H1 (cell line): ENCODE measurements around the gene RPS6KA5. TPM values are rescaled to one million over a fixed set of nuclear protein-coding genes. Genes with fewer than 3 reads are reported as not detected.

Experiments
- CTCF ChIA-PET: fragments of 300-600 bp; sonication (Branson Sonifier 250); formaldehyde crosslinking; loops from one replicate; lab custom pipeline; 2021; ENCODE audit not compliant: partially characterized antibody; lab: Charles Lee
- POLR2A ChIA-PET: fragments of 300-600 bp; sonication (Branson Sonifier 250); formaldehyde crosslinking; loops from one replicate; lab custom pipeline; 2021; ENCODE audit warnings: inconsistent platforms; ENCODE audit not compliant: partially characterized antibody; lab: Charles Lee
- DNase-seq, 2 experiments: peaks; one replicate each; pipeline versions ENCODE4 v3.0.0 to v3.0.0-alpha.2; 2010 to 2022; ENCODE audit warnings: low spot score in 2 of 2, low read depth in 1 of 2, mixed read lengths in 1 of 2
- FAIRE-seq: peaks from 2 replicates; lab custom pipeline; 2011; peaks lifted over from hg19 to GRCh38; lab: Jason Lieb, UNC
- H2AFZ ChIP-seq: 2 replicates; pipeline ENCODE4 v1.8.1; 2012; ENCODE audit warnings: low read length, inconsistent platforms
- H2AK5ac ChIP-seq: 2 replicates; pipeline ENCODE4 v1.6.1; 2013; ENCODE audit warnings: low read depth, low read length
- H2BK120ac ChIP-seq: replicated peaks from 2 replicates; pipeline ENCODE3; 2013; ENCODE audit warnings: low read depth, low read length, inconsistent platforms
- H2BK12ac ChIP-seq: 2 replicates; pipeline ENCODE4 v1.6.1; 2013; ENCODE audit warnings: low read depth, low read length
- H2BK15ac ChIP-seq: 2 replicates; pipeline ENCODE4 v1.6.1; 2013; ENCODE audit warnings: low read length
- H2BK20ac ChIP-seq: 2 replicates; pipeline ENCODE4 v1.6.1; 2013; ENCODE audit warnings: low read length
- H2BK5ac ChIP-seq: 2 replicates; pipeline ENCODE4 v1.6.1; 2013; ENCODE audit warnings: low read depth, low read length
- H3K14ac ChIP-seq: 2 replicates; pipeline ENCODE4 v1.6.1; 2013; ENCODE audit warnings: inconsistent platforms; ENCODE audit not compliant: insufficient read length
- H3K18ac ChIP-seq: 2 replicates; pipeline ENCODE4 v1.6.1; 2013; ENCODE audit warnings: low read length; ENCODE audit errors: extremely low read depth
- H3K23ac ChIP-seq: 2 replicates; pipeline ENCODE4 v1.6.1; 2013; ENCODE audit warnings: inconsistent platforms; ENCODE audit not compliant: insufficient read length
- H3K23me2 ChIP-seq: 2 replicates; pipeline ENCODE4 v1.6.1; 2013; ENCODE audit warnings: low read depth, low read length
- H3K27ac ChIP-seq: 2 replicates; pipeline ENCODE4 v1.6.1; 2011; ENCODE audit warnings: low read depth, low read length, inconsistent platforms
- H3K27me3 ChIP-seq, 4 experiments: replicated peaks in 1 of 4; 1 replicate in 1 of 4; 2 replicates in 3 of 4; pipeline versions ENCODE4 v1.6.1 to v1.8.1; 2011 to 2013; ENCODE audit warnings: low read length in 3 of 4, mild to moderate bottlenecking in 3 of 4, inconsistent platforms in 2 of 4, mixed read lengths in 2 of 4, moderate library complexity in 1 of 4; ENCODE audit not compliant: control insufficient read depth in 3 of 4, insufficient read depth in 3 of 4; ENCODE audit errors: extremely low read depth in 1 of 4
- H3K36me3 ChIP-seq, 4 experiments: 2 replicates each; pipeline versions ENCODE4 v1.6.1 to v1.8.1; 2011 to 2013; ENCODE audit warnings: mild to moderate bottlenecking in 4 of 4, low read length in 3 of 4, moderate library complexity in 2 of 4, control low read depth in 1 of 4, inconsistent platforms in 1 of 4; ENCODE audit not compliant: insufficient read depth in 4 of 4, control insufficient read depth in 2 of 4
- H3K4ac ChIP-seq: replicated peaks from 2 replicates; pipeline ENCODE3; 2013; ENCODE audit warnings: low read length, low read depth, mixed read lengths, inconsistent platforms; ENCODE audit not compliant: insufficient read length
- H3K4me1 ChIP-seq, 4 experiments: replicated peaks in 1 of 4; 1 replicate in 1 of 4; 2 replicates in 3 of 4; pipeline versions ENCODE4 v1.6.1 to v1.8.1; 2011 to 2013; ENCODE audit warnings: low read length in 3 of 4, inconsistent platforms in 2 of 4, mixed read lengths in 1 of 4; ENCODE audit not compliant: insufficient read depth in 4 of 4, control insufficient read depth in 3 of 4
- H3K4me2 ChIP-seq, 2 experiments: 2 replicates each; pipeline versions ENCODE4 v1.6.1 to v1.8.1; 2011 to 2013; ENCODE audit warnings: low read depth in 2 of 2, low read length in 2 of 2, control low read depth in 1 of 2, inconsistent platforms in 1 of 2, mild to moderate bottlenecking in 1 of 2; ENCODE audit not compliant: insufficient read depth in 1 of 2
- H3K4me3 ChIP-seq, 4 experiments: fragments of 200-600, 300-600 bp in 1 of 4; sonication (generic), shearing (Covaris generic), sonication (Bioruptor Twin) in 1 of 4; 2 replicates each; pipeline versions ENCODE4 v1.5.1 to v1.8.1; 2011 to 2016; ENCODE audit warnings: low read length in 4 of 4, low read depth in 3 of 4, control low read depth in 2 of 4, inconsistent platforms in 2 of 4, mild to moderate bottlenecking in 2 of 4, mixed read lengths in 1 of 4, moderate library complexity in 1 of 4; ENCODE audit not compliant: insufficient read depth in 2 of 4; ENCODE audit errors: extremely low read depth in 1 of 4
- H3K56ac ChIP-seq: replicated peaks from 2 replicates; pipeline ENCODE3; 2013; ENCODE audit warnings: low read depth, mild to moderate bottlenecking, mixed read lengths, low read length, inconsistent platforms; ENCODE audit not compliant: insufficient read length
- H3K79me1 ChIP-seq: 2 replicates; pipeline ENCODE4 v1.6.1; 2013; ENCODE audit warnings: low read depth, low read length, control low read depth
- H3K79me2 ChIP-seq, 2 experiments: 2 replicates each; pipeline versions ENCODE4 v1.6.1 to v1.8.1; 2012 to 2013; ENCODE audit warnings: low read length in 2 of 2, mild to moderate bottlenecking in 2 of 2, inconsistent platforms in 1 of 2; ENCODE audit not compliant: insufficient read depth in 2 of 2, control insufficient read depth in 1 of 2
- H3K9ac ChIP-seq, 4 experiments: replicated peaks in 1 of 4; 1 replicate in 1 of 4; 2 replicates in 3 of 4; pipeline versions ENCODE4 v1.6.1 to v1.8.1; 2011 to 2013; ENCODE audit warnings: low read depth in 3 of 4, low read length in 3 of 4, control low read depth in 2 of 4, mild to moderate bottlenecking in 2 of 4, moderate library complexity in 2 of 4, inconsistent platforms in 1 of 4; ENCODE audit errors: extremely low read depth in 1 of 4
- H3K9me3 ChIP-seq, 2 experiments: 2 replicates each; pipeline versions ENCODE4 v1.6.1 to v1.8.1; 2012 to 2013; ENCODE audit warnings: mild to moderate bottlenecking in 2 of 2, moderate library complexity in 2 of 2, control low read depth in 1 of 2, inconsistent platforms in 1 of 2, low read depth in 1 of 2, low read length in 1 of 2, mixed read lengths in 1 of 2; ENCODE audit not compliant: insufficient read depth in 2 of 2
- H4K20me1 ChIP-seq, 2 experiments: replicated peaks in 1 of 2; 2 replicates each; pipeline versions ENCODE3 to v1.8.1; 2011 to 2013; ENCODE audit warnings: inconsistent platforms in 2 of 2, low read length in 2 of 2, mild to moderate bottlenecking in 1 of 2; ENCODE audit not compliant: insufficient read depth in 2 of 2, control insufficient read depth in 1 of 2
- H4K5ac ChIP-seq: 2 replicates; pipeline ENCODE4 v1.6.1; 2013; ENCODE audit warnings: low read length, low read depth, mixed read lengths, inconsistent platforms; ENCODE audit not compliant: insufficient read length
- H4K8ac ChIP-seq: 2 replicates; pipeline ENCODE4 v1.8.0; 2013; ENCODE audit warnings: mild to moderate bottlenecking, moderate library complexity, low read length, inconsistent platforms; ENCODE audit not compliant: insufficient read depth; ENCODE audit errors: extremely low read depth
- H4K91ac ChIP-seq: replicated peaks from 2 replicates; pipeline ENCODE3; 2013; ENCODE audit warnings: low read length, mixed read lengths, inconsistent platforms; ENCODE audit not compliant: insufficient read length
- CEBPB ChIP-seq: IDR thresholded peaks from 2 replicates; pipeline ENCODE4 v1.6.1; 2012; ENCODE audit warnings: low read depth, low read length
- CTBP2 ChIP-seq: IDR thresholded peaks from 2 replicates; pipeline ENCODE4 v1.7.0; 2011; ENCODE audit warnings: borderline replicate concordance, mild to moderate bottlenecking, moderate library complexity, mixed read lengths, low read length; ENCODE audit not compliant: insufficient read depth, insufficient read length
- HDAC6 ChIP-seq: IDR thresholded peaks from one replicate; pipeline ENCODE4 v1.7.1; 2012; ENCODE audit warnings: low read depth, mild to moderate bottlenecking, inconsistent platforms, low read length, moderate library complexity
- JUN ChIP-seq: IDR thresholded peaks from 2 replicates; pipeline ENCODE4 v1.6.1; 2011; ENCODE audit warnings: low read depth, mild to moderate bottlenecking, improper control_type of control experiment, low read length
- JUND ChIP-seq: IDR thresholded peaks from 2 replicates; pipeline ENCODE4 v1.6.1; 2011; ENCODE audit warnings: mild to moderate bottlenecking, improper control_type of control experiment, low read length
- POLR2AphosphoS5 ChIP-seq: IDR thresholded peaks from 2 replicates; pipeline ENCODE4 v1.6.1; 2011; ENCODE audit warnings: low read depth, low read length
- RAD21 ChIP-seq, 2 experiments: IDR thresholded peaks in 1 of 2; conservative IDR thresholded peaks in 1 of 2; 2 replicates each; pipeline ENCODE4 v1.6.1; 2011; ENCODE audit warnings: low read depth in 2 of 2, low read length in 2 of 2, improper control_type of control experiment in 1 of 2, inconsistent platforms in 1 of 2, mild to moderate bottlenecking in 1 of 2, moderate library complexity in 1 of 2
- RBBP5 ChIP-seq: IDR thresholded peaks from 2 replicates; pipeline ENCODE4 v1.7.1; 2012; ENCODE audit warnings: low read depth, mild to moderate bottlenecking, inconsistent platforms, low read length, moderate library complexity, borderline replicate concordance
- SAP30 ChIP-seq: fragments of 300-600 bp; sonication (generic); IDR thresholded peaks from 2 replicates; pipeline ENCODE4 v1.7.1; 2012; ENCODE audit warnings: low read length, moderate library complexity, mild to moderate bottlenecking, inconsistent platforms; ENCODE audit not compliant: insufficient read depth, insufficient replicate concordance
- SIN3A ChIP-seq, 2 experiments: IDR thresholded peaks in 1 of 2; conservative IDR thresholded peaks in 1 of 2; 2 replicates each; pipeline ENCODE4 v1.6.1; 2011 to 2012; ENCODE audit warnings: low read length in 2 of 2, improper control_type of control experiment in 1 of 2, low read depth in 1 of 2, mild to moderate bottlenecking in 1 of 2
- SIRT6 ChIP-seq: IDR thresholded peaks from one replicate; pipeline ENCODE4 v1.7.1; 2012; ENCODE audit warnings: low read length, inconsistent platforms
- TAF7 ChIP-seq: optimal IDR thresholded peaks from 2 replicates; pipeline ENCODE3; 2011; ENCODE audit warnings: low read depth, mild to moderate bottlenecking, inconsistent platforms, low read length, moderate library complexity, borderline replicate concordance
- TBP ChIP-seq: IDR thresholded peaks from 2 replicates; pipeline ENCODE4 v1.6.1; 2011; ENCODE audit warnings: low read depth, low read length, improper control_type of control experiment
- TCF12 ChIP-seq: IDR thresholded peaks from 2 replicates; pipeline ENCODE4 v1.6.1; 2011; ENCODE audit warnings: low read depth, mild to moderate bottlenecking, low read length
- TEAD4 ChIP-seq: IDR thresholded peaks from 2 replicates; pipeline ENCODE4 v1.6.1; 2012; ENCODE audit warnings: low read depth, low read length, inconsistent platforms, mixed read lengths
- WGBS, 2 experiments: shearing (Covaris generic) in 1 of 2; methylation state at CpG; one replicate each; pipeline versions ENCODE4 v1.1.6 to v1.1.7; 2013 to 2015; ENCODE audit warnings: low lambda C conversion rate in 2 of 2, mixed read lengths in 2 of 2, inconsistent platforms in 1 of 2, low coverage in 1 of 2, missing lambda C conversion rate in 1 of 2; ENCODE audit not compliant: insufficient replicate concordance in 2 of 2, insufficient coverage in 1 of 2, insufficient read length in 1 of 2; ENCODE audit errors: extremely low coverage in 1 of 2, missing lambda C conversion rate in 1 of 2; 5-methylcytosine and 5-hydroxymethylcytosine counted together
- polyA plus RNA-seq, 7 experiments: library from polyadenylated mRNA; depleted of rRNA in 3 of 7; stranded (reverse) in 5 of 7; unstranded in 2 of 7; fragments of >200 nt in 5 of 7; fragments of 200-250 nt in 2 of 7; gene quantifications; 1 replicate in 5 of 7; 2 replicates in 1 of 7; 4 replicates in 1 of 7; pipeline versions ENCODE4 v1.2.1 to v1.2.3, GENCODE V29; 2011 to 2013; ENCODE audit warnings: missing spikeins in 2 of 7, mixed read lengths in 2 of 7
- total RNA-seq: library from RNA; stranded (reverse); fragmentation: NEBNext Ultra II Directional; extraction: Animal tissue kit (Norgen Biotek cat#: 25700); gene quantifications from 2 replicates; pipeline ENCODE4 v1.2.1, GENCODE V29; 2021

RPS6KA5 gene
- total and polyA plus RNA-seq, 2 of the 8 experiments (the other 6 are each of a cell fraction or from before 2014, with no cell fraction given) = 0.85 to 3.1 TPM

- 91% methylated on average over 3 of the region's 3 CpGs; no CpG with 5 or more reads in 1 of the 2 experiments for WGBS, 2 experiments
- TF ChIP-seq TCF12 = no peak
- no peak for TF ChIP-seq RAD21 (IDR thresholded peaks at IDR 0.05 in 1 of 2, conservative IDR thresholded peaks at IDR 0.05 in 1 of 2; ENCODE audit: low read depth in 2 of 2, low read length in 2 of 2)
- TF ChIP-seq JUN = no peak
- no peak for TF ChIP-seq CTBP2
- TF ChIP-seq SAP30 = no peak
- no peak for TF ChIP-seq JUND
- TF ChIP-seq POLR2AphosphoS5 = no peak
- TF ChIP-seq RBBP5 = no peak
- no peak for TF ChIP-seq SIN3A (conservative IDR thresholded peaks at IDR 0.05 in 1 of 2, IDR thresholded peaks at IDR 0.05 in 1 of 2; ENCODE audit: low read depth in 1 of 2, low read length in 2 of 2)
- TF ChIP-seq SIRT6 = no peak
- no peak for TF ChIP-seq TBP
- no peak for TF ChIP-seq HDAC6
- TF ChIP-seq CEBPB = no peak
- no peak for TF ChIP-seq TAF7
- no peak for TF ChIP-seq TEAD4
These were observed 28.2 kb downstream of the RPS6KA5 start for GRCh38 chr14:91032248-91032647.

More at GRCh38 chr14:91032248-91032647, 28.2 kb downstream of the RPS6KA5 start:
- FAIRE-seq (no peak), DNase-seq (no peak)
- H2AFZ ChIP-seq = no peak overlapping the region
- H2AK5ac ChIP-seq = no peak overlapping the region
- no peaks in the 10 kb centered on the region for H4K20me1 ChIP-seq
- H2BK120ac ChIP-seq = no peak overlapping the region
- no peak overlapping the region for H3K23ac ChIP-seq
- no peak overlapping the region for H3K14ac ChIP-seq
- H2BK5ac ChIP-seq = no peak overlapping the region
- H3K36me3 ChIP-seq = no peaks in the 10 kb centered on the region
- no peak overlapping the region for H3K9ac ChIP-seq
- no peaks in the 10 kb centered on the region for H3K79me2 ChIP-seq
- ChIA-PET POLR2A (no interaction called here), CTCF (interaction anchor here (1.8 kb wide), 1 partner anchor 9 kb away, joined by 5 read pairs; no protein-coding TSS in a partner anchor)
- H3K4me3 ChIP-seq = no peak overlapping the region
- no peaks in the 10 kb centered on the region for H3K27me3 ChIP-seq
- H3K9me3 ChIP-seq = no peaks in the 10 kb centered on the region
- no peak overlapping the region for H2BK12ac ChIP-seq
- H3K23me2 ChIP-seq = no peaks in the 10 kb centered on the region
- no peak overlapping the region for H4K5ac ChIP-seq
- no peak overlapping the region for H3K4me2 ChIP-seq
- no peak overlapping the region for H4K8ac ChIP-seq
- peaks cover 0 to 4% (median 0%) of the 10 kb centered on the region in 4 experiments; a peak in 1 of 7 replicates for H3K4me1 ChIP-seq
- H4K91ac ChIP-seq = no peak overlapping the region
- no peak overlapping the region for H2BK20ac ChIP-seq
- H3K27ac ChIP-seq = no peak overlapping the region
- no peak overlapping the region for H3K18ac ChIP-seq
- no peak overlapping the region for H3K4ac ChIP-seq
- no peaks in the 10 kb centered on the region for H3K79me1 ChIP-seq
- H2BK15ac ChIP-seq = no peak overlapping the region
- no peak overlapping the region for H3K56ac ChIP-seq
